Glomerular visceral epithelial cell (primary cell): ENCODE results near the gene COL18A1.

Experiments
- DNase-seq: peaks from one replicate; pipeline ENCODE4 v3.0.0-alpha.2; 2016; ENCODE audit errors: extremely low spot score

The COL18A1 gene

GRCh38 chr21:45534636-45535331, 129.8 kb downstream of the COL18A1 start:
- no peak for DNase-seq

GRCh38 chr21:45535341-45536081, 130.5 kb downstream of the COL18A1 start:
- no peak for DNase-seq

- no peak for DNase-seq
These were observed 131.5 kb downstream of the COL18A1 start for GRCh38 chr21:45536301-45537081.

GRCh38 chr21:45537111-45537745, 132.3 kb downstream of the COL18A1 start:
- DNase-seq: no peak

GRCh38 chr21:45537746-45538291, 132.9 kb downstream of the COL18A1 start:
- no peak for DNase-seq

- no peak for DNase-seq
These were observed 133.5 kb downstream of the COL18A1 start for GRCh38 chr21:45538381-45539045.

GRCh38 chr21:45539046-45539795, 134.3 kb downstream of the COL18A1 start:
- DNase-seq: no peak

- no peak for DNase-seq
These were observed 135.0 kb downstream of the COL18A1 start for GRCh38 chr21:45539796-45540600.

- DNase-seq: no peak
These were observed 135.6 kb downstream of the COL18A1 start for GRCh38 chr21:45540601-45540970.

GRCh38 chr21:45541221-45542039, 136.5 kb downstream of the COL18A1 start:
- peak; percentile 64 for DNase-seq

- peak; percentile 62 for DNase-seq
These were observed 137.3 kb downstream of the COL18A1 start, which contains the start of gene SLC19A1 for GRCh38 chr21:45542242-45542666. TSS of gene SLC19A1 (minus strand) at chr21:45542440. CDS start at chr21:45537959, 4,481 bp downstream.

- no peak for DNase-seq
These were observed 137.9 kb downstream of the COL18A1 start for GRCh38 chr21:45542667-45543370.

- no peak for DNase-seq
These were observed 138.4 kb downstream of the COL18A1 start for GRCh38 chr21:45543371-45543709.

GRCh38 chr21:45543710-45544448, 138.9 kb downstream of the COL18A1 start:
- no peak for DNase-seq

GRCh38 chr21:45544449-45545235, 139.7 kb downstream of the COL18A1 start:
- no peak for DNase-seq

- DNase-seq: no peak
These were observed 140.2 kb downstream of the COL18A1 start for GRCh38 chr21:45545236-45545570.
